Esophagus muscularis mucosa (tissue), 4 donors: ENCODE results near the gene ADCY1. TPM values are rescaled to one million over a fixed set of nuclear protein-coding genes. Genes with fewer than 3 reads are reported as not detected.

Experiments used
- DNase-seq: peaks from one replicate; pipeline ENCODE4 v3.0.0-alpha.2; 2017; ENCODE audit errors: extremely low spot score
- H3K27ac ChIP-seq, 4 donors: fragments of 200-600 bp; sonication (generic); replicated peaks in 1 of 4; 1 replicate in 3 of 4; 2 replicates in 1 of 4; pipeline ENCODE4 v1.5.1; 2016 to 2019; ENCODE audit warnings: mild to moderate bottlenecking in 1 of 4
- H3K27me3 ChIP-seq, 4 donors: fragments of 200-600 bp; sonication (generic); one replicate each; pipeline versions ENCODE4 v1.5.1 to v1.6.0; 2016 to 2019
- H3K36me3 ChIP-seq, 4 donors: fragments of 200-600 bp; sonication (generic); one replicate each; pipeline ENCODE4 v1.5.1; 2016 to 2019
- H3K4me1 ChIP-seq, 4 donors: fragments of 200-600 bp; sonication (generic); one replicate each; pipeline ENCODE4 v1.5.1; 2016 to 2019
- H3K4me3 ChIP-seq, 4 donors: fragments of 200-600 bp; sonication (generic); 1 replicate in 2 of 4; 2 replicates in 2 of 4; pipeline ENCODE4 v1.5.1; 2016 to 2019; ENCODE audit warnings: mild to moderate bottlenecking in 4 of 4, moderate library complexity in 1 of 4
- H3K9me3 ChIP-seq, 4 donors: fragments of 200-600 bp; sonication (generic); 1 replicate in 3 of 4; 2 replicates in 1 of 4; pipeline ENCODE4 v1.5.1; 2016 to 2019
- CTCF ChIP-seq, 3 experiments: fragments of 200-600 bp in 2 of 3; fragments of 450-650 bp in 1 of 3; sonication (generic) in 2 of 3; IDR thresholded peaks; one replicate each; pipeline ENCODE4 v1.5.1; 2017 to 2019; ENCODE audit warnings: antibody characterized with exemption in 3 of 3, mild to moderate bottlenecking in 2 of 3, moderate library complexity in 1 of 3
- EP300 ChIP-seq: sonication (generic); formaldehyde crosslinking; IDR thresholded peaks from one replicate; pipeline ENCODE4 v1.6.1; 2017; ENCODE audit warnings: antibody characterized with exemption
- POLR2A ChIP-seq: fragments of 450-650 bp; IDR thresholded peaks from one replicate; pipeline ENCODE4 v1.6.1; 2017; ENCODE audit warnings: antibody characterized with exemption, moderate library complexity, mild to moderate bottlenecking, low read depth
- POLR2AphosphoS5 ChIP-seq, 2 donors: sonication (generic); formaldehyde crosslinking; IDR thresholded peaks; one replicate each; pipeline ENCODE4 v1.6.1; 2017; ENCODE audit warnings: antibody characterized with exemption in 2 of 2
- WGBS: methylation state at CpG from one replicate; pipeline ENCODE4 v1.1.5; 2018; 5-methylcytosine and 5-hydroxymethylcytosine counted together
- intact Hi-C: fragments of 100-400 bp; cut with DNase I; formaldehyde crosslinking; loops from one replicate; pipeline ENCODE4 v1.15.1; 2023
- total RNA-seq, 4 donors: library from RNA; depleted of rRNA; stranded (reverse); fragments of >200 nt; gene quantifications; one replicate each; pipeline versions ENCODE4 v1.1.0 to v1.2.1, GENCODE V29; 2016

ADCY1 gene
- total RNA-seq, 4 donors from 2014 or later = 0.42 to 2.1 (median 1.2) TPM

- Histone ChIP-seq H3K36me3 (peaks cover 0 to 3% (median 0%) of the 10 kb centered on the region in 4 donors), H3K27me3 (no peaks in the 10 kb centered on the region), H3K4me1 (peaks cover 0 to 5% (median 2%) of the 10 kb centered on the region in 4 donors), H3K9me3 (no peaks in the 10 kb centered on the region), H3K4me3 (no peak overlapping the region), H3K27ac (no peak overlapping the region)
- WGBS = 64% methylated on average over 2 of the region's 3 CpGs
- DNase-seq = peak; percentile 82
- TF ChIP-seq POLR2AphosphoS5 (IDR thresholded peaks at IDR 0.05) (no peak), EP300 (no peak), CTCF (IDR thresholded peaks at IDR 0.05) (no peak), POLR2A (no peak)
- intact Hi-C loops = no loop called here
Measured at GRCh38 chr7:45687721-45688120, 113.6 kb downstream of the ADCY1 start.

- Histone ChIP-seq H3K27ac (no peak overlapping the region), H3K27me3 (no peaks in the 10 kb centered on the region), H3K36me3 (peaks cover 0 to 3% (median 0%) of the 10 kb centered on the region in 4 donors), H3K9me3 (no peaks in the 10 kb centered on the region), H3K4me1 (peaks cover 0 to 5% (median 2%) of the 10 kb centered on the region in 4 donors), H3K4me3 (no peak overlapping the region)
- intact Hi-C loops = no loop called here
- DNase-seq = no peak
- TF ChIP-seq POLR2AphosphoS5 (IDR thresholded peaks at IDR 0.05) = no peak
- no peak for TF ChIP-seq POLR2A
- no peak for TF ChIP-seq EP300
- TF ChIP-seq CTCF (IDR thresholded peaks at IDR 0.05) = no peak
Measured at GRCh38 chr7:45688382-45688781, 114.2 kb downstream of the ADCY1 start.

GRCh38 chr7:45689011-45689796 lies 115.0 kb downstream of the ADCY1 start:
- Histone ChIP-seq H3K27me3 (no peaks in the 10 kb centered on the region), H3K9me3 (no peaks in the 10 kb centered on the region), H3K4me1 (peaks cover 0 to 5% (median 2%) of the 10 kb centered on the region in 4 donors), H3K4me3 (no peak overlapping the region), H3K27ac (no peak overlapping the region), H3K36me3 (peaks cover 0 to 3% (median 0%) of the 10 kb centered on the region in 4 donors)
- WGBS = 78% methylated on average over 10 of the region's 10 CpGs
- TF ChIP-seq POLR2A = no peak
- TF ChIP-seq EP300 = no peak
- TF ChIP-seq POLR2AphosphoS5 (IDR thresholded peaks at IDR 0.05) = no peak
- intact Hi-C loops = no loop called here
- peak; percentile 80 for DNase-seq

GRCh38 chr7:45689797-45690761 lies 115.9 kb downstream of the ADCY1 start:
- Histone ChIP-seq H3K4me3 (no peak overlapping the region), H3K27ac (no peak overlapping the region), H3K36me3 (peaks cover 0 to 3% (median 0%) of the 10 kb centered on the region in 4 donors), H3K27me3 (no peaks in the 10 kb centered on the region), H3K4me1 (peaks cover 0 to under 1% (median under 1%) of the 10 kb centered on the region in 4 donors), H3K9me3 (no peaks in the 10 kb centered on the region)
- intact Hi-C loops = no loop called here
- no peak for TF ChIP-seq EP300
- no peak for TF ChIP-seq POLR2A
- no peak for TF ChIP-seq POLR2AphosphoS5 (IDR thresholded peaks at IDR 0.05)
- 80% methylated on average over 12 of the region's 15 CpGs for WGBS
- DNase-seq = peak; percentile 81

GRCh38 chr7:45690762-45691150 lies 116.6 kb downstream of the ADCY1 start:
- H3K27me3 ChIP-seq = no peaks in the 10 kb centered on the region
- peak; percentile 64 for DNase-seq
- no peak overlapping the region for H3K4me3 ChIP-seq
- H3K27ac ChIP-seq = no peak overlapping the region
- intact Hi-C loops = no loop called here
- H3K9me3 ChIP-seq = no peaks in the 10 kb centered on the region
- TF ChIP-seq POLR2AphosphoS5 (IDR thresholded peaks at IDR 0.05) (no peak), POLR2A (no peak), CTCF (IDR thresholded peaks at IDR 0.05) (no peak), EP300 (no peak)
- peaks cover 0 to 3% (median 0%) of the 10 kb centered on the region in 4 donors for H3K36me3 ChIP-seq
- H3K4me1 ChIP-seq = no peaks in the 10 kb centered on the region
